Chondrocyte (in vitro differentiated cells): ENCODE data around the gene ADGRV1. TPM values are rescaled to one million over a fixed set of nuclear protein-coding genes. Genes with fewer than 3 reads are reported as not detected.

ENCODE experiments used
- DNase-seq: peaks from one replicate; pipeline ENCODE4 v3.0.0; 2021; ENCODE audit warnings: mixed read lengths, low spot score
- H3K27ac Mint-ChIP-seq: one replicate; pipeline ENCODE4 v1.8.0; 2021; ENCODE audit warnings: mild to moderate bottlenecking, moderate library complexity, mixed read lengths; ENCODE audit not compliant: unreplicated experiment
- H3K27me3 Mint-ChIP-seq: 2 replicates; pipeline ENCODE4 v1.8.0; 2021; ENCODE audit warnings: low read depth, mixed read lengths
- H3K36me3 Mint-ChIP-seq: 2 replicates; pipeline ENCODE4 v1.8.0; 2021; ENCODE audit warnings: low read depth, mixed read lengths
- H3K4me1 Mint-ChIP-seq: 2 replicates; pipeline ENCODE4 v1.8.0; 2021; ENCODE audit warnings: low read depth, mild to moderate bottlenecking, mixed read lengths
- H3K4me3 Mint-ChIP-seq: one replicate; pipeline ENCODE4 v1.8.0; 2021; ENCODE audit warnings: mild to moderate bottlenecking, moderate library complexity, mixed read lengths; ENCODE audit not compliant: unreplicated experiment
- H3K9me3 Mint-ChIP-seq: 2 replicates; pipeline ENCODE4 v1.8.0; 2021; ENCODE audit warnings: low read depth, mixed read lengths
- CTCF ChIP-seq: fragments of 200-600 bp; sonication (generic); IDR thresholded peaks from 2 replicates; pipeline ENCODE4 v1.5.0; 2021; ENCODE audit warnings: antibody characterized with exemption, mild to moderate bottlenecking, moderate library complexity
- total RNA-seq: library from RNA; stranded (reverse); gene quantifications from 3 replicates; pipeline ENCODE4 v1.2.1, GENCODE V29; 2021

ADGRV1 gene
- total RNA-seq, 1 donor from 2014 or later, result 1.5 TPM

GRCh38 chr5:90934738-90935137, 376.1 kb downstream of the ADGRV1 start:
- Mint-ChIP-seq H3K27me3 (no peaks in the 10 kb centered on the region), H3K9me3 (peaks cover 4% of the 10 kb centered on the region), H3K4me1 (peaks cover 15% of the 10 kb centered on the region), H3K36me3 (no peaks in the 10 kb centered on the region), H3K27ac (no peak overlapping the region), H3K4me3 (no peak overlapping the region)
- no peak for TF ChIP-seq CTCF
- no peak for DNase-seq

GRCh38 chr5:90939211-90939610, 380.6 kb downstream of the ADGRV1 start:
- no peak for DNase-seq
- Mint-ChIP-seq H3K36me3 (no peaks in the 10 kb centered on the region), H3K4me1 (peaks cover 16% of the 10 kb centered on the region), H3K9me3 (peaks cover 4% of the 10 kb centered on the region), H3K27ac (no peak overlapping the region), H3K4me3 (no peak overlapping the region), H3K27me3 (no peaks in the 10 kb centered on the region)
- TF ChIP-seq CTCF, result no peak

GRCh38 chr5:90940227-90940995, 381.8 kb downstream of the ADGRV1 start:
- H3K27ac Mint-ChIP-seq, result no peak overlapping the region
- H3K4me1 Mint-ChIP-seq, result peaks cover 16% of the 10 kb centered on the region
- no peaks in the 10 kb centered on the region for H3K9me3 Mint-ChIP-seq
- no peak overlapping the region for H3K4me3 Mint-ChIP-seq
- H3K36me3 Mint-ChIP-seq, result no peaks in the 10 kb centered on the region
- TF ChIP-seq CTCF, result no peak
- H3K27me3 Mint-ChIP-seq, result no peaks in the 10 kb centered on the region
- DNase-seq, result no peak

GRCh38 chr5:90941002-90941720, 382.6 kb downstream of the ADGRV1 start:
- Mint-ChIP-seq H3K27me3 (no peaks in the 10 kb centered on the region), H3K4me1 (peaks cover 16% of the 10 kb centered on the region)

More at GRCh38 chr5:90941002-90941720, 382.6 kb downstream of the ADGRV1 start:
- Mint-ChIP-seq H3K27ac (no peak overlapping the region), H3K36me3 (no peaks in the 10 kb centered on the region), H3K9me3 (no peaks in the 10 kb centered on the region), H3K4me3 (no peak overlapping the region)
- TF ChIP-seq CTCF, result no peak
- DNase-seq, result no peak
